ENCODE results near the gene PKNOX2.
A peak's percentile ranks its signal among the peaks of the same experiment; 100 is the strongest.

The PKNOX2 gene

DNA sequence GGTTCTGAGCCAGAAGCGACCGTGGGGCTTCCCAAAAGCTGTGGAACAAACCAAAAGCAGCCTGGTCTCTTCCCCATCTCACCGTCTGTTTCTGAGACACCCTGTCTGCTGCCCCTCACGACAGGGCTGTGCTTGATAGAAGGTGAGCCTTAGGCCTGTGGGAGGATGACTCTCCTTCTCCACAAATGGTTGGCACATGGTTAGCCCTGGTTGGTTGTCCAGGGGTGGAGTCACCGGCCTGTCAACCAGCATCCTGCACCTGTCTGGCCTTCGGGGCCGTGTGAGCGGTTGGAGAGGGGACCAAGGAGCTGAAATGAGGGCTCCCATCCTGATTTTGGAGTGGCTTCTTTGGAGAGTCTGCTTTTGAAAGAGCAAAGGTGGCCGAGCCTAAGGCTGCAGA is 135.3 kb downstream of the PKNOX2 start:
- DNase-seq, result no peak
- no peak overlapping the region for H3K9ac ChIP-seq (ENCODE audit: low read length)
- H2AK5ac ChIP-seq (ENCODE audit: low read length), result peak overlapping the region; percentile 35
- no peaks in the 10 kb centered on the region for H3K79me1 ChIP-seq (ENCODE audit: low read length)
- no peak overlapping the region for H2AFZ ChIP-seq (ENCODE audit: insufficient read depth, low read length, poor library complexity)
- no peak overlapping the region for H4K8ac ChIP-seq (ENCODE audit: low read depth, low read length)
- H3K18ac ChIP-seq (ENCODE audit: low read length), result no peak overlapping the region
- H2BK5ac ChIP-seq (ENCODE audit: low read depth, low read length, poor library complexity), result no peak overlapping the region
- no peak overlapping the region for H3K23ac ChIP-seq (ENCODE audit: low read length)
- no peak overlapping the region for H3K4ac ChIP-seq (ENCODE audit: low read depth, low read length)
- no peak overlapping the region for H3K4me3 ChIP-seq (ENCODE audit: low read depth, low read length)
- no peak overlapping the region for H3K14ac ChIP-seq (ENCODE audit: low read length)
- no peaks in the 10 kb centered on the region for H3K9me3 ChIP-seq (ENCODE audit: insufficient read depth, low read depth, low read length)
- no peak overlapping the region for H3K4me2 ChIP-seq (ENCODE audit: low read length)
- no peak overlapping the region for H4K91ac ChIP-seq (ENCODE audit: low read depth, low read length)
- no peak overlapping the region for H3K27ac ChIP-seq (ENCODE audit: low read depth, low read length)
- H3K4me1 ChIP-seq (ENCODE audit: control insufficient read depth in 1 of 2, insufficient read depth in 2 of 2, low read length in 2 of 2), result peaks cover 7 to 15% of the 10 kb centered on the region in 2 experiments
- H3K27me3 ChIP-seq (ENCODE audit: insufficient read depth, low read length), result no peaks in the 10 kb centered on the region
- no peaks in the 10 kb centered on the region for H3K36me3 ChIP-seq (ENCODE audit: control insufficient read depth in 1 of 2, insufficient read depth in 2 of 2, low read length in 2 of 2)
- H2BK120ac ChIP-seq (ENCODE audit: insufficient read depth, low read length, poor library complexity), result no peak overlapping the region
- no peak overlapping the region for H2BK12ac ChIP-seq (ENCODE audit: low read length)
- no peak overlapping the region for H4K12ac ChIP-seq (ENCODE audit: low read depth, low read length)
- H3K79me2 ChIP-seq (ENCODE audit: control insufficient read depth, insufficient read depth, low read length, poor library complexity), result no peaks in the 10 kb centered on the region
- WGBS (ENCODE audit: extremely low coverage, insufficient coverage, insufficient read length), result no CpG with 5 or more reads among the region's 9 CpGs

DNA sequence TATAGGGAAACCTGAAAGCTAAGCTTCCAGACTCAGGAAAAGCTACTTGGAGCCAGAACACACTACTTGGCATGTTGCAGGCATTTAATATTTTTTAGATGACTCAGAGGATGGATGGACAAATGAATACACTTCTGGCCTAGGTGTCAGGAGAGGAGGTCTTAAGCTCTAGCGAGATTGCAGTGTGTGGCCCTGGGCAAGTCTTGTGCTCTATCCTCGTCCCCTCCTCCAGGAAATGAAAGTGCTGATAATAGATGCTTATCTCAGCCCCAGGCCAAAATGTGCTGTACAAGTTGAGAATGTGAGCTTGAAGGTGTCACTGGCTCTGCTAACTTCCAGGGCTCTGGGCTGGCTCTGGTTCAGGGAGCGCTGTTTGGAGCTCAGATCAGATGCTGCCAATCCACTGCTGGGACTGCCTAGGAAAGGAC is 136.3 kb downstream of the PKNOX2 start:
- H3K79me1 ChIP-seq (ENCODE audit: low read length), result no peaks in the 10 kb centered on the region
- no peaks in the 10 kb centered on the region for H3K36me3 ChIP-seq (ENCODE audit: control insufficient read depth in 1 of 2, insufficient read depth in 2 of 2, low read length in 2 of 2)
- H3K9ac ChIP-seq (ENCODE audit: low read length), result no peak overlapping the region
- H4K8ac ChIP-seq (ENCODE audit: low read depth, low read length), result no peak overlapping the region
- H4K12ac ChIP-seq (ENCODE audit: low read depth, low read length), result no peak overlapping the region
- WGBS (ENCODE audit: extremely low coverage, insufficient coverage, insufficient read length), result no CpG with 5 or more reads among the region's 3 CpGs
- H3K9me3 ChIP-seq (ENCODE audit: insufficient read depth, low read depth, low read length), result no peaks in the 10 kb centered on the region
- no peaks in the 10 kb centered on the region for H3K79me2 ChIP-seq (ENCODE audit: control insufficient read depth, insufficient read depth, low read length, poor library complexity)
- H3K4me3 ChIP-seq (ENCODE audit: low read depth, low read length), result no peak overlapping the region
- no peak overlapping the region for H2BK12ac ChIP-seq (ENCODE audit: low read length)
- H2BK5ac ChIP-seq (ENCODE audit: low read depth, low read length, poor library complexity), result no peak overlapping the region
- H3K23ac ChIP-seq (ENCODE audit: low read length), result no peak overlapping the region
- H4K91ac ChIP-seq (ENCODE audit: low read depth, low read length), result no peak overlapping the region
- peak; percentile 88 to 92 for DNase-seq
- no peak overlapping the region for H3K27ac ChIP-seq (ENCODE audit: low read depth, low read length)
- H3K18ac ChIP-seq (ENCODE audit: low read length), result no peak overlapping the region
- H3K27me3 ChIP-seq (ENCODE audit: insufficient read depth, low read length), result no peaks in the 10 kb centered on the region
- no peak overlapping the region for H2AFZ ChIP-seq (ENCODE audit: insufficient read depth, low read length, poor library complexity)
- H3K4ac ChIP-seq (ENCODE audit: low read depth, low read length), result no peak overlapping the region
- H3K14ac ChIP-seq (ENCODE audit: low read length), result no peak overlapping the region
- H2AK5ac ChIP-seq (ENCODE audit: low read length), result no peak overlapping the region
- no peak overlapping the region for H2BK120ac ChIP-seq (ENCODE audit: insufficient read depth, low read length, poor library complexity)
- no peak overlapping the region for H3K4me2 ChIP-seq (ENCODE audit: low read length)
- peaks cover 7 to 15% of the 10 kb centered on the region in 2 experiments for H3K4me1 ChIP-seq (ENCODE audit: control insufficient read depth in 1 of 2, insufficient read depth in 2 of 2, low read length in 2 of 2)

DNA sequence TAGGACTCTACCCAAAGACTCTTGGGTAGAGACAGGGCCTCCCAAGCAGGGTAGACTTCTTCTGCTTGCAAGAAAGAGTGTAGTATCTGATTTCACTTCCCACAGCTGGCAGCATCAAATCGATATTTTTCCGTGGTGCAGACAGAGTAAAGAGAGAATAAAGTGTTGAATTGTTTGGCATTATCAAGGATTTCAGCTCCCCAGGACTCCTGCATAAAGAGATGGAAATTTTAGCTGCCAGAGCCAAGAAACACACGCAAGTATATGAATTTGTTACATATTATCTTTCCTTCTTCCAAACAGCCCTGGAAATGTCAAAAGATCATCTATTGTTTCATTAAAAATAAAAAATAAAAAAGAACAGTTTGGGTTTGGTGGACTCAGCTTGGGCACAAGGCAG is 136.8 kb downstream of the PKNOX2 start:
- Histone ChIP-seq H3K9ac (ENCODE audit: low read length) (no peak overlapping the region), H3K4me3 (ENCODE audit: low read depth, low read length) (no peak overlapping the region), H3K4me2 (ENCODE audit: low read length) (no peak overlapping the region), H4K8ac (ENCODE audit: low read depth, low read length) (no peak overlapping the region), H3K79me2 (ENCODE audit: control insufficient read depth, insufficient read depth, low read length, poor library complexity) (no peaks in the 10 kb centered on the region), H3K9me3 (ENCODE audit: insufficient read depth, low read depth, low read length) (no peaks in the 10 kb centered on the region), H3K4me1 (ENCODE audit: control insufficient read depth in 1 of 2, insufficient read depth in 2 of 2, low read length in 2 of 2) (peaks cover 7 to 15% of the 10 kb centered on the region in 2 experiments), H3K79me1 (ENCODE audit: low read length) (no peaks in the 10 kb centered on the region), H3K14ac (ENCODE audit: low read length) (no peak overlapping the region), H4K91ac (ENCODE audit: low read depth, low read length) (no peak overlapping the region), H2BK5ac (ENCODE audit: low read depth, low read length, poor library complexity) (no peak overlapping the region), H3K27ac (ENCODE audit: low read depth, low read length) (no peak overlapping the region), H3K18ac (ENCODE audit: low read length) (no peak overlapping the region), H3K27me3 (ENCODE audit: insufficient read depth, low read length) (no peaks in the 10 kb centered on the region), H4K12ac (ENCODE audit: low read depth, low read length) (no peak overlapping the region), H3K23ac (ENCODE audit: low read length) (no peak overlapping the region), H2AK5ac (ENCODE audit: low read length) (no peak overlapping the region), H2BK120ac (ENCODE audit: insufficient read depth, low read length, poor library complexity) (no peak overlapping the region), H3K4ac (ENCODE audit: low read depth, low read length) (no peak overlapping the region), H2BK12ac (ENCODE audit: low read length) (no peak overlapping the region), H3K36me3 (ENCODE audit: control insufficient read depth in 1 of 2, insufficient read depth in 2 of 2, low read length in 2 of 2) (no peaks in the 10 kb centered on the region), H2AFZ (ENCODE audit: insufficient read depth, low read length, poor library complexity) (no peak overlapping the region)
- WGBS (ENCODE audit: extremely low coverage, insufficient coverage, insufficient read length), result no CpG with 5 or more reads among the region's 3 CpGs
- DNase-seq, result no peak

GRCh38 chr11:125303186-125303585 is 138.6 kb downstream of the PKNOX2 start:
- no CpG with 5 or more reads among the region's 5 CpGs for WGBS (ENCODE audit: extremely low coverage, insufficient coverage, insufficient read length)
- Histone ChIP-seq H2AK5ac (ENCODE audit: low read length) (no peak overlapping the region), H2AFZ (ENCODE audit: insufficient read depth, low read length, poor library complexity) (no peak overlapping the region), H3K4ac (ENCODE audit: low read depth, low read length) (no peak overlapping the region), H3K4me1 (ENCODE audit: control insufficient read depth in 1 of 2, insufficient read depth in 2 of 2, low read length in 2 of 2) (peaks cover 7 to 15% of the 10 kb centered on the region in 2 experiments), H3K27ac (ENCODE audit: low read depth, low read length) (no peak overlapping the region), H4K91ac (ENCODE audit: low read depth, low read length) (no peak overlapping the region), H3K79me2 (ENCODE audit: control insufficient read depth, insufficient read depth, low read length, poor library complexity) (no peaks in the 10 kb centered on the region), H4K8ac (ENCODE audit: low read depth, low read length) (no peak overlapping the region), H3K4me3 (ENCODE audit: low read depth, low read length) (no peak overlapping the region), H3K36me3 (ENCODE audit: control insufficient read depth in 1 of 2, insufficient read depth in 2 of 2, low read length in 2 of 2) (no peaks in the 10 kb centered on the region), H3K79me1 (ENCODE audit: low read length) (no peaks in the 10 kb centered on the region), H3K14ac (ENCODE audit: low read length) (no peak overlapping the region), H2BK5ac (ENCODE audit: low read depth, low read length, poor library complexity) (no peak overlapping the region), H3K18ac (ENCODE audit: low read length) (no peak overlapping the region), H3K23ac (ENCODE audit: low read length) (no peak overlapping the region), H3K9ac (ENCODE audit: low read length) (no peak overlapping the region), H2BK120ac (ENCODE audit: insufficient read depth, low read length, poor library complexity) (no peak overlapping the region), H3K9me3 (ENCODE audit: insufficient read depth, low read depth, low read length) (no peaks in the 10 kb centered on the region), H4K12ac (ENCODE audit: low read depth, low read length) (no peak overlapping the region), H3K27me3 (ENCODE audit: insufficient read depth, low read length) (no peaks in the 10 kb centered on the region), H3K4me2 (ENCODE audit: low read length) (no peak overlapping the region), H2BK12ac (ENCODE audit: low read length) (no peak overlapping the region)
- no peak for DNase-seq
